H1 (cell line): ENCODE measurements around the gene PHF1. TPM values are rescaled to one million over a fixed set of nuclear protein-coding genes. Genes with fewer than 3 reads are reported as not detected.

ENCODE experiments used
- ASH2L ChIP-seq: fragments of 200-600, 300-600 bp; sonication (generic); IDR thresholded peaks from one replicate; pipeline ENCODE4 v1.7.1; 2017; ENCODE audit warnings: low read length
- CBX8 ChIP-seq: fragments of 300-800, 300-1000 bp; sonication (generic); IDR thresholded peaks from 2 replicates; pipeline ENCODE4 v1.7.1; 2016; ENCODE audit warnings: low read depth, low read length, borderline replicate concordance
- MAX ChIP-seq: IDR thresholded peaks from 2 replicates; pipeline ENCODE4 v1.6.1; 2012; ENCODE audit warnings: inconsistent platforms
- TBP ChIP-seq: IDR thresholded peaks from 2 replicates; pipeline ENCODE4 v1.6.1; 2011; ENCODE audit warnings: low read depth, low read length, improper control_type of control experiment
- polyA plus RNA-seq, 7 experiments: library from polyadenylated mRNA; depleted of rRNA in 3 of 7; stranded (reverse) in 5 of 7; unstranded in 2 of 7; fragments of >200 nt in 5 of 7; fragments of 200-250 nt in 2 of 7; gene quantifications; 1 replicate in 5 of 7; 2 replicates in 1 of 7; 4 replicates in 1 of 7; pipeline versions ENCODE4 v1.2.1 to v1.2.3, GENCODE V29; 2011 to 2013; ENCODE audit warnings: missing spikeins in 2 of 7, mixed read lengths in 2 of 7
- total RNA-seq: library from RNA; stranded (reverse); fragmentation: NEBNext Ultra II Directional; extraction: Animal tissue kit (Norgen Biotek cat#: 25700); gene quantifications from 2 replicates; pipeline ENCODE4 v1.2.1, GENCODE V29; 2021

PHF1 gene
- total and polyA plus RNA-seq, 2 of the 8 experiments (the other 6 are each of a cell fraction or from before 2014, with no cell fraction given), result 47.3 to 78.6 TPM

DNA sequence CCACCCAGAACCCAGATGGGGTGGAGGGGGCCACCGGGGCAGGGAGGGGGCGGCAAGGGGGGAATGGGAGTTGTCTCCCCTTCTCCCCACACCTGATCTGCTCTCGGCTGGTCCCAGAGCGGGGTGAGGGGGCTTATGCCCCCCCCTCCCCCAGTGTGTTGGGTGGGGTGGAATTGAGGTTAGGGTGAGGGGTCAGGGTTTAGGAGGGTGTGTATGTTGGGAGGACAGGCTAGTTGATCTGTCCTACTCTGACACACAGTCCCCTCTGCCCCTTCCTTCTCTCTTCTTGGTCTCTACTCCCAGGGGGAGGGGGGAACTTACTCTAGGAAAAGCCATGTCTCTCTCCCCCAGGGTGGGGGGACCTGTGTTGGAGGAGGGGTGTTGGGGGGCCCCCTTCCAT, 41.7 kb downstream of the PHF1 start (continued):
- no peak for TF ChIP-seq TBP
- no peak for TF ChIP-seq CBX8
- no peak for TF ChIP-seq ASH2L
- TF ChIP-seq MAX, result no peak
- TF ChIP-seq, all 59 proteins: peak for 0
